HL-60 (cell line): ENCODE results near the gene TNXB.

Experiments used
- DNase-seq, 2 experiments: peaks; one replicate each; pipeline ENCODE4 v3.0.0-alpha.2; 2010 to 2020; ENCODE audit warnings: low read depth in 1 of 2, low spot score in 1 of 2
- H3K27ac ChIP-seq: fragments of 250-450 bp; sonication (Bioruptor Pico); replicated peaks from 2 replicates; pipeline ENCODE4 v1.5.1; 2020; ENCODE audit warnings: mild to moderate bottlenecking, moderate library complexity
- H3K27me3 ChIP-seq: fragments of 250-450 bp; sonication (Bioruptor Pico); 2 replicates; pipeline ENCODE4 v1.5.1; 2021; ENCODE audit warnings: mild to moderate bottlenecking, moderate library complexity; ENCODE audit not compliant: insufficient read depth, poor library complexity, severe bottlenecking
- H3K4me3 ChIP-seq: replicated peaks from 2 replicates; pipeline ENCODE4 v1.5.1; 2011; ENCODE audit warnings: mild to moderate bottlenecking, control low read depth, low read length; ENCODE audit not compliant: insufficient read depth
- GABPA ChIP-seq: IDR thresholded peaks from 2 replicates; pipeline ENCODE4 v1.6.1; 2012; ENCODE audit warnings: low read depth
- POLR2AphosphoS5 ChIP-seq: IDR thresholded peaks from 2 replicates; pipeline ENCODE4 v1.6.1; 2012; ENCODE audit warnings: low read depth
- SPI1 ChIP-seq: IDR thresholded peaks from 2 replicates; pipeline ENCODE4 v1.6.1; 2012; ENCODE audit warnings: low read depth, mild to moderate bottlenecking, borderline replicate concordance
- TF ChIP-seq, protein P1 (sequence below): IDR thresholded peaks from 2 replicates; pipeline ENCODE4 v1.6.1; 2012; ENCODE audit warnings: low read depth; ENCODE audit not compliant: insufficient replicate concordance
- TF ChIP-seq, protein P2 (sequence below): IDR thresholded peaks from one replicate; pipeline ENCODE4 v1.5.1; 2011; ENCODE audit warnings: low read length, control low read depth, inconsistent platforms; ENCODE audit not compliant: insufficient read depth

The TNXB gene

DNA sequence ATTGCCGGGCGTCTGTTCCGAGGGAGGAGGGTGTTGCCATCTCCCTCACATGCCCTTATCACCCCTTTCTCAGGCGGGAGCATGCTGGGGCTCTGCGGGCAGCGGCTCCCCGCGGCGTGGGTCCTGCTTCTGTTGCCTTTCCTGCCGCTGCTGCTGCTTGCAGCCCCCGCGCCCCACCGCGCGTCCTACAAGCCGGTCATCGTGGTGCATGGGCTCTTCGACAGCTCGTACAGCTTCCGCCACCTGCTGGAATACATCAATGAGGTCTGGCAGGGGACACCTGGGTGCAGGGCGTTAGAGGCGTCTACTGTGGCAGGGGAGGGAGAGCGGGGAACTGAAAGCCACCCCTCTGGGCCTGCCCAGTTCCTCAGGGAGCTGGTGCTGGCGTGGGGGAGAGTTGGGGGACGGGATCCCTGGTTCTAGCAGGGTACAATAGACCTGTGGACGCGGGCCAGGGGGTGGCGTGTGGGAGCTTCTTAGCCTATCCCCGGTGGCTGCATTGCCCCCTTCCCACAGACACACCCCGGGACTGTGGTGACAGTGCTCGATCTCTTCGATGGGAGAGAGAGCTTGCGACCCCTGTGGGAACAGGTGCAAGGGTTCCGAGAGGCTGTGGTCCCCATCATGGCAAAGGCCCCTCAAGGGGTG is 45.5 kb upstream of the TNXB start:
- TF ChIP-seq, protein P1, sequence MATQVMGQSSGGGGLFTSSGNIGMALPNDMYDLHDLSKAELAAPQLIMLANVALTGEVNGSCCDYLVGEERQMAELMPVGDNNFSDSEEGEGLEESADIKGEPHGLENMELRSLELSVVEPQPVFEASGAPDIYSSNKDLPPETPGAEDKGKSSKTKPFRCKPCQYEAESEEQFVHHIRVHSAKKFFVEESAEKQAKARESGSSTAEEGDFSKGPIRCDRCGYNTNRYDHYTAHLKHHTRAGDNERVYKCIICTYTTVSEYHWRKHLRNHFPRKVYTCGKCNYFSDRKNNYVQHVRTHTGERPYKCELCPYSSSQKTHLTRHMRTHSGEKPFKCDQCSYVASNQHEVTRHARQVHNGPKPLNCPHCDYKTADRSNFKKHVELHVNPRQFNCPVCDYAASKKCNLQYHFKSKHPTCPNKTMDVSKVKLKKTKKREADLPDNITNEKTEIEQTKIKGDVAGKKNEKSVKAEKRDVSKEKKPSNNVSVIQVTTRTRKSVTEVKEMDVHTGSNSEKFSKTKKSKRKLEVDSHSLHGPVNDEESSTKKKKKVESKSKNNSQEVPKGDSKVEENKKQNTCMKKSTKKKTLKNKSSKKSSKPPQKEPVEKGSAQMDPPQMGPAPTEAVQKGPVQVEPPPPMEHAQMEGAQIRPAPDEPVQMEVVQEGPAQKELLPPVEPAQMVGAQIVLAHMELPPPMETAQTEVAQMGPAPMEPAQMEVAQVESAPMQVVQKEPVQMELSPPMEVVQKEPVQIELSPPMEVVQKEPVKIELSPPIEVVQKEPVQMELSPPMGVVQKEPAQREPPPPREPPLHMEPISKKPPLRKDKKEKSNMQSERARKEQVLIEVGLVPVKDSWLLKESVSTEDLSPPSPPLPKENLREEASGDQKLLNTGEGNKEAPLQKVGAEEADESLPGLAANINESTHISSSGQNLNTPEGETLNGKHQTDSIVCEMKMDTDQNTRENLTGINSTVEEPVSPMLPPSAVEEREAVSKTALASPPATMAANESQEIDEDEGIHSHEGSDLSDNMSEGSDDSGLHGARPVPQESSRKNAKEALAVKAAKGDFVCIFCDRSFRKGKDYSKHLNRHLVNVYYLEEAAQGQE: no peak
- no peak for TF ChIP-seq SPI1
- TF ChIP-seq POLR2AphosphoS5: no peak
- TF ChIP-seq, protein P2, sequence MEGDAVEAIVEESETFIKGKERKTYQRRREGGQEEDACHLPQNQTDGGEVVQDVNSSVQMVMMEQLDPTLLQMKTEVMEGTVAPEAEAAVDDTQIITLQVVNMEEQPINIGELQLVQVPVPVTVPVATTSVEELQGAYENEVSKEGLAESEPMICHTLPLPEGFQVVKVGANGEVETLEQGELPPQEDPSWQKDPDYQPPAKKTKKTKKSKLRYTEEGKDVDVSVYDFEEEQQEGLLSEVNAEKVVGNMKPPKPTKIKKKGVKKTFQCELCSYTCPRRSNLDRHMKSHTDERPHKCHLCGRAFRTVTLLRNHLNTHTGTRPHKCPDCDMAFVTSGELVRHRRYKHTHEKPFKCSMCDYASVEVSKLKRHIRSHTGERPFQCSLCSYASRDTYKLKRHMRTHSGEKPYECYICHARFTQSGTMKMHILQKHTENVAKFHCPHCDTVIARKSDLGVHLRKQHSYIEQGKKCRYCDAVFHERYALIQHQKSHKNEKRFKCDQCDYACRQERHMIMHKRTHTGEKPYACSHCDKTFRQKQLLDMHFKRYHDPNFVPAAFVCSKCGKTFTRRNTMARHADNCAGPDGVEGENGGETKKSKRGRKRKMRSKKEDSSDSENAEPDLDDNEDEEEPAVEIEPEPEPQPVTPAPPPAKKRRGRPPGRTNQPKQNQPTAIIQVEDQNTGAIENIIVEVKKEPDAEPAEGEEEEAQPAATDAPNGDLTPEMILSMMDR: peak; percentile 10
- no peak for TF ChIP-seq GABPA
- Histone ChIP-seq H3K27me3 (peaks cover 27% of the 10 kb centered on the region), H3K4me3 (peak overlapping the region; percentile 66), H3K27ac (no peak overlapping the region; the same call in 1 of the 2 replicates)
- peak; percentile 48 to 62 for DNase-seq

DNA sequence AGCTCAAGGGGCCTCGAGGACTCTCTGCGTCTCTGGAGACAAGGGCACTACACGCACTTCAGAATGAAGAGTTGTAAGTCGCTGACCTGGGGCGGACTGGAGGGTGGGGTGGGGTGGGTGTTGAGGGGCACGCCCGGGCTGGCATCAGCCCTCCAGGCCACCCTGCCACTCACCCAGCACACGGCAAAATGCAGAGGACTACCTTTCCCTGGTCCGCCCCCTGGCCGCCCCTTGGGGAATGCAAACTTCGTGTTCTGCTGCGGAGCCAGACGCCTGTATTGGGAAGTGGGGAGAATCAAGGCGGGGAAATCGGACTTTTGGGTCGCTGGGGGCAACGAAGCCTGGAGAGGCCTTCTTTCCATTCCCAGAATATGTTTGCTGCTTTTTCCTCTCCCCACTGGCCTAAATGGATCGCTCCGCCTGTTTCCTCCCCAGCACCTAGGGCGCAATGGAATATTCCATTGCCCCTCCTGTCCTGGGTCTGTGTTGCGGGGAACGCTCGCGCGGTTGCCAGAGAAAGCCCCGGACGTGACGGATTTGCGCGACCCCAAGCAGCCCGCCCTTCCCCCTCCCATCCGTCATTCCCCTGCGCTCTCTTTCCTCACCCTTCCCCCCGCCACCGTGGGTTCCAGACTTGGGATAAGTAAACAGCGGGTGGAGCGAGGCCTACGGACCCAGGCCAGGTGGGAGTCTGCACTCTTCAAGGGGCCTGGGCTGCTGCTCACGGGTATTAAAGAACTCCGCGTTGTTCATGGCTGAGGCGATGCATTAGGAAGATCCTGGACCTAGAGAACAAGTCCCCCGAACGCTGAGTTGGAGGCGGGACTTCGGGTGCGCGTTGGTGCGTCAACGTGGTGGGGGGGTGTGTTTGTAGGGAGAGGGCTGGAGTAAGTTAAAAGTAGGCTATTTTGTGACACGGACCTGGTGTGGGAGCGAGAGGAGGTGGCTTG is 44.7 kb upstream of the TNXB start, which contains the start of gene PPT2:
Gene PPT2 (plus strand): TSS at position 578 of the 950 bp plus-strand sequence. CDS start 454 bp downstream, outside the sequence.
- TF ChIP-seq, protein P2: no peak
- no peak for TF ChIP-seq POLR2AphosphoS5
- TF ChIP-seq, protein P1: no peak
- no peak for TF ChIP-seq GABPA
- no peak for TF ChIP-seq SPI1
- DNase-seq: peak; percentile 39 to 62
- no peak within 1 kb of the TSS; the same call in 1 of the 2 replicates for H3K27ac ChIP-seq
- H3K27me3 ChIP-seq: peaks cover 32% of the 10 kb centered on the region
- peak within 1 kb of the TSS; percentile 66 for H3K4me3 ChIP-seq

DNA sequence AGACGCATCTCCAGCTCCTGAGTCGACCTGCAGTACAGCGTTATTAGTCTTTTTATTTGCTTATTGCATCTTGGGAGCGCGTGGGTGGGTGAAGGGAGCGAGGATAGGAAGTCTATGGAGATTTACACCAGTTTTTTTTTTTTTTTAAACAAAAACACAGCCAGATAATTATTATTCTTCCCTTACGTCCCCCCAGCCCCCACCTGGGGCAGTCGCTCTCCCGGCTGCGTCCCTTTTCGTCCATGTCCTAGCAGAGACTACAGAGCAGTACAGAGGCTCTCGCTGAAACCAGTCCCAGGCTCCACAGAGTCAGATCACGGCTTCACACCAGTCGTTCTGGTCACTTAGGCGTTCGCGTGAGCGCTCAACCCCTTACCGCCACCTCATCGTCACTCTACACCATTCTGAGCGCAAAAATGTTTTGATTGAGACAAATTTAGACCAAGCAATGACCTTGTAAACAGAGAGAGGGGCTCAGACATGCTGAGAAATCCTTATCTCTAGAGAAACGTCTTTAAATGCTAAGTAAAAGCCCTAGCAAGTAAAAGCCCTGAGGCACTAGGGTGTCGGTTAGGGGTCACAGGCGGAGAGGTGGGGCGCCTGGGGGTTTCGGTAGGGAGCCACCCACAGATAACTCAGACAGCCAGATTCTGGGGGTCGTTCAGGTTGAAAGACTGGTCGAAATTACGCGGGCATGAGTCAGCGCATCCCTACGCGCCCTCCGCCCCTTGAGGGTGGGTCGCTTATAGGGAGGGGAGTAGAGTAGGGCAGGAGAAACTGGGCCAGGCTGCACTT is 43.8 kb upstream of the TNXB start:
- TF ChIP-seq, protein P2: no peak
- TF ChIP-seq POLR2AphosphoS5: no peak
- TF ChIP-seq SPI1: no peak
- TF ChIP-seq GABPA: no peak
- TF ChIP-seq, protein P1: no peak
- no peak for DNase-seq
- Histone ChIP-seq H3K27me3 (peaks cover 39% of the 10 kb centered on the region), H3K4me3 (no peak overlapping the region), H3K27ac (no peak overlapping the region)
